ENCODE measurements around the gene APEX1. TPM values are rescaled to one million over a fixed set of nuclear protein-coding genes. Genes with fewer than 3 reads are reported as not detected.

The APEX1 gene
- total RNA-seq, 1 experiment from 2014 or later: 340 TPM

- H2AFZ ChIP-seq (ENCODE audit: low read length): no peak within 1 kb of the TSS
- no peaks in the 10 kb centered on the region for H3K27me3 ChIP-seq (ENCODE audit: insufficient read depth, low read length)
- H2BK12ac ChIP-seq (ENCODE audit: insufficient read length, low read depth, low read length): no peak within 1 kb of the TSS
- H3K9ac ChIP-seq (ENCODE audit: extremely low read depth, insufficient read length, low read length): peak within 1 kb of the TSS; percentile 72
- no peak within 1 kb of the TSS for H3K56ac ChIP-seq (ENCODE audit: insufficient read length, low read depth, low read length)
- H3K79me2 ChIP-seq (ENCODE audit: insufficient read depth, low read length): peaks cover 5% of the 10 kb centered on the region; the same call in 1 of the 2 replicates
- H3K18ac ChIP-seq (ENCODE audit: insufficient read length, low read depth, low read length): peak within 1 kb of the TSS; percentile 68
- Mint-ChIP-seq H3K36me3 (ENCODE audit: insufficient read depth in 1 of 3, low read depth in 3 of 3) (peaks cover 0 to 24% (median 18%) of the 10 kb centered on the region in 3 experiments), H3K27me3 (ENCODE audit: low read depth) (no peaks in the 10 kb centered on the region; the same call in 1 of the 2 replicates), H3K27ac (peak within 1 kb of the TSS; percentile 95 to 100 (median 97)), H3K4me1 (peaks cover 18 to 26% of the 10 kb centered on the region in 2 experiments), H3K9me3 (peaks cover 4 to 5% of the 10 kb centered on the region in 2 experiments; a peak in 3 of 5 replicates), H3K4me3 (peak within 1 kb of the TSS; percentile 89 to 93)
- no peak within 1 kb of the TSS for H2BK20ac ChIP-seq (ENCODE audit: low read depth, low read length, poor library complexity, severe bottlenecking)
- no peaks in the 10 kb centered on the region for H4K20me1 ChIP-seq (ENCODE audit: control insufficient read depth, insufficient read depth, insufficient read length)
- H3K4me2 ChIP-seq (ENCODE audit: insufficient read depth, insufficient read length, low read length): peak within 1 kb of the TSS; percentile 95
- H3K79me1 ChIP-seq (ENCODE audit: insufficient read depth, low read depth, low read length, poor library complexity, severe bottlenecking): peaks cover 6% of the 10 kb centered on the region
- peak within 1 kb of the TSS; percentile 69 for H2BK120ac ChIP-seq (ENCODE audit: low read depth, low read length, poor library complexity, severe bottlenecking)
- no peak within 1 kb of the TSS for H4K8ac ChIP-seq (replicated peaks; ENCODE audit: insufficient read length, low read depth, low read length)
- H4K5ac ChIP-seq (ENCODE audit: insufficient read length, low read depth, low read length): no peak within 1 kb of the TSS
- peaks cover 4% of the 10 kb centered on the region for H3K23me2 ChIP-seq (ENCODE audit: insufficient read length, low read depth, low read length, poor library complexity, severe bottlenecking)
- H2BK5ac ChIP-seq (ENCODE audit: insufficient read length, low read length): no peak within 1 kb of the TSS
- no peak within 1 kb of the TSS for H2AK5ac ChIP-seq (ENCODE audit: insufficient read length, low read length)
- peak within 1 kb of the TSS; percentile 85 for H3K14ac ChIP-seq (ENCODE audit: insufficient read depth, low read length)
- H2BK15ac ChIP-seq (ENCODE audit: low read depth, low read length): no peak within 1 kb of the TSS
- H3K27ac ChIP-seq (ENCODE audit: insufficient read length, low read depth, low read length): peak within 1 kb of the TSS; percentile 57
- DNase-seq: peak; percentile 100
- H3K9me3 ChIP-seq (ENCODE audit: control insufficient read depth, low read depth, low read length): no peaks in the 10 kb centered on the region
- H3K4me1 ChIP-seq (ENCODE audit: insufficient read depth, low read length): no peaks in the 10 kb centered on the region; the same call in 1 of the 2 replicates
- TF ChIP-seq, protein P1, sequence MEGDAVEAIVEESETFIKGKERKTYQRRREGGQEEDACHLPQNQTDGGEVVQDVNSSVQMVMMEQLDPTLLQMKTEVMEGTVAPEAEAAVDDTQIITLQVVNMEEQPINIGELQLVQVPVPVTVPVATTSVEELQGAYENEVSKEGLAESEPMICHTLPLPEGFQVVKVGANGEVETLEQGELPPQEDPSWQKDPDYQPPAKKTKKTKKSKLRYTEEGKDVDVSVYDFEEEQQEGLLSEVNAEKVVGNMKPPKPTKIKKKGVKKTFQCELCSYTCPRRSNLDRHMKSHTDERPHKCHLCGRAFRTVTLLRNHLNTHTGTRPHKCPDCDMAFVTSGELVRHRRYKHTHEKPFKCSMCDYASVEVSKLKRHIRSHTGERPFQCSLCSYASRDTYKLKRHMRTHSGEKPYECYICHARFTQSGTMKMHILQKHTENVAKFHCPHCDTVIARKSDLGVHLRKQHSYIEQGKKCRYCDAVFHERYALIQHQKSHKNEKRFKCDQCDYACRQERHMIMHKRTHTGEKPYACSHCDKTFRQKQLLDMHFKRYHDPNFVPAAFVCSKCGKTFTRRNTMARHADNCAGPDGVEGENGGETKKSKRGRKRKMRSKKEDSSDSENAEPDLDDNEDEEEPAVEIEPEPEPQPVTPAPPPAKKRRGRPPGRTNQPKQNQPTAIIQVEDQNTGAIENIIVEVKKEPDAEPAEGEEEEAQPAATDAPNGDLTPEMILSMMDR (conservative IDR thresholded peaks at IDR 0.05): no peak
- H3K4ac ChIP-seq (ENCODE audit: low read depth, low read length): no peak within 1 kb of the TSS; the same call in 1 of the 2 replicates
- H3K23ac ChIP-seq (ENCODE audit: insufficient read length, low read depth, low read length): no peak within 1 kb of the TSS
- H4K91ac ChIP-seq (ENCODE audit: insufficient read length, low read depth, low read length): no peak within 1 kb of the TSS
- WGBS (ENCODE audit: extremely low coverage, insufficient read length, low lambda C conversion rate): no CpG with 5 or more reads among the region's 67 CpGs
- H3T11ph ChIP-seq (ENCODE audit: low read length): no peak within 1 kb of the TSS
These were observed 6.5 kb downstream of the APEX1 start, which contains the start of gene PIP4P1 for GRCh38 chr14:20461225-20462141. TSS of gene PIP4P1 (minus strand) at chr14:20461434. CDS start at chr14:20461325, 109 bp downstream.

Measured in H9 (cell line).